Activated CD8-positive, alpha-beta memory T cell treated with anti-CD3 and anti-CD28 coated beads, Interleukin-2, amount 50 U/mL, for 48 hours (primary cell): ENCODE data around the gene SIRT6.
"Not testable (repeated sequence)": the region's sequence is repeated elsewhere in the genome, so short reads cannot be mapped to it uniquely, and the experiment has no call there.

Experiments used
- DNase-seq: peaks from one replicate; pipeline ENCODE4 v3.0.0-alpha.2; 2020

Gene SIRT6

DNA sequence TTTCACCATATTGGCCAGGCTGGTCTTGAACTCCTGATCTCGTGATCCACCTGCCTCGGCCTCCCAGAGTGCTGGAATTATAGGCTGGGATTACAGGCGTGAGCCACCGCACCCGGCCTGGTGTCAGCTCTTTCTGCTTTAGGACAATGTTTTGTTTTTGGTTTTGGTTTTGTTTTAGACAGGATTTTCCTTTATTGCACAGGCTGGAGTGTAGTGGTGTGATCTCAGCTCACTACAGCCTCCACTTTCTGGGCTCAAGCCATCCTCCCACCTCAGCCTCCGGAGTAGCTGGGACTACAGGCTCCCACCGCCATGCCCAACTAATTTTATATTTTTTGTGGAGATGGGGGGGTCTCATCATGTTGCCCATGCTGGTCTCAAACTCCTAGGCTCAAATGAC lies 53.3 kb downstream of the SIRT6 start:
- not testable (repeated sequence) for DNase-seq

DNA sequence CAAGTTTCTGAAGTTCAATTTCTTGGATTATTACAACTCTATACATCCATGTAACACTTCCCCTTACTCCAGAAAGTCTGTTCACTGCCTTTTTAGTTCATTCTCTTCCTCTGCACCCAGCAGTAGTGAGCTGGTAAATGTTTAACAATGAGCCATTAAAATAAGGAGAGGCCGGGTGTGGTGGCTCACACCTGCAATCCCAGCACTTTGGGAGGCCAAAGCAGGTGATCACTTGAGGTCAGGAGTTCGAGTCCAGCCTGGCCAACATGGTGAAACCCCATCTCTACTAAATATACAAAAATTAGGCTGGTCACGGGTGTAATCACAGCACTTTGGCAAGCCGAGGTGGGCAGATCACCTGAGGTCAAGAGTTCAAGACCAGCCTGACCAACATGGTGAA lies 55.0 kb downstream of the SIRT6 start:
- not testable (repeated sequence) for DNase-seq

DNA sequence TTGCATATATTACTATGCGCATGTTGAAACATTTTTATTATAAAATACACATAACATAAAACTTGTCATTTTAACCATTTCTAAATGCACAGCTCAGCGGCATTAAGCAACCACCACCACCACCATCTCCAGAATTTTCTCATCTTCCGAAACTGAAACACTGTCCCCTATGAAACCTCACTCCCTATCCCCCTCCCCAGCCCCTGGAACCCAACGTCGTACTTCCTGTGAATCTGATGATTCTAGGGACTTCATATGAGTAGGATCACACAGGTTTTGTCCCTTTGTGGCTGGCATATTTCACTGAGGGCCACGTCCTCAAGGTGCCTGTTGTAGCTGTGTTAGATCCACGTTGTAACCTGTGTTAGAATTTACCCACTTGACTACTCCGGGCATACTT lies 57.7 kb downstream of the SIRT6 start:
- no peak for DNase-seq
